SK-N-SH (cell line): Measurements from ENCODE around the gene SKI. TPM values are rescaled to one million over a fixed set of nuclear protein-coding genes. Genes with fewer than 3 reads are reported as not detected.

ENCODE experiments used
- CTCF ChIA-PET: fragments of 300-600, 350-600 bp; formaldehyde crosslinking; extraction: SDS; loops from one replicate; lab custom pipeline; 2021; lab: Yijun Ruan, JAX
- POLR2A ChIA-PET: fragments of 350-600 bp; sonication (Branson Sonifier 250); formaldehyde crosslinking; extraction: SDS; loops from one replicate; lab custom pipeline; 2020; ENCODE audit warnings: antibody characterized with exemption, inconsistent platforms; lab: Yijun Ruan, JAX
- DNase-seq: peaks from one replicate; pipeline ENCODE4 v3.0.0; 2012
- H2AFZ ChIP-seq: fragments of 200-600 bp; sonication (generic); 2 replicates; pipeline ENCODE4 v1.8.1; 2016; ENCODE audit warnings: antibody characterized with exemption, mild to moderate bottlenecking, low read depth
- H3F3A ChIP-seq: fragments of 200-600 bp; sonication (generic); replicated peaks from 2 replicates; pipeline ENCODE3; 2016; ENCODE audit warnings: antibody characterized with exemption, mild to moderate bottlenecking; ENCODE audit not compliant: insufficient read depth
- H3K27ac ChIP-seq, 2 experiments: fragments of 200-500 bp in 1 of 2; fragments of 200-600 bp in 1 of 2; sonication (Bioruptor generic) in 1 of 2; sonication (generic), shearing (Covaris generic) in 1 of 2; 2 replicates each; pipeline versions ENCODE4 v1.5.1 to v1.6.1; 2014 to 2016; ENCODE audit warnings: low read depth in 2 of 2, inconsistent platforms in 1 of 2, low read length in 1 of 2, mild to moderate bottlenecking in 1 of 2, mixed read lengths in 1 of 2
- H3K27me3 ChIP-seq: fragments of 200-600 bp; sonication (generic), shearing (Covaris generic); 2 replicates; pipeline ENCODE4 v1.6.1; 2016; ENCODE audit warnings: mixed run types; ENCODE audit not compliant: insufficient read depth
- H3K36me3 ChIP-seq, 2 experiments: fragments of 200-500 bp in 1 of 2; fragments of 200-600 bp in 1 of 2; sonication (Bioruptor generic) in 1 of 2; sonication (generic) in 1 of 2; replicated peaks in 1 of 2; 2 replicates each; pipeline versions ENCODE3 to v1.5.1; 2014 to 2016; ENCODE audit warnings: low read length in 1 of 2, mild to moderate bottlenecking in 1 of 2; ENCODE audit not compliant: insufficient read depth in 2 of 2, control insufficient read depth in 1 of 2
- H3K4me1 ChIP-seq, 2 experiments: fragments of 200-500 bp in 1 of 2; fragments of 200-600 bp in 1 of 2; sonication (Bioruptor generic) in 1 of 2; sonication (generic), shearing (Covaris generic) in 1 of 2; 2 replicates each; pipeline versions ENCODE4 v1.5.1 to v1.6.1; 2014 to 2016; ENCODE audit warnings: low read depth in 1 of 2, low read length in 1 of 2, mixed run types in 1 of 2; ENCODE audit not compliant: insufficient read depth in 2 of 2, control insufficient read depth in 1 of 2
- H3K4me2 ChIP-seq: fragments of 200-600 bp; sonication (generic), shearing (Covaris generic); 2 replicates; pipeline ENCODE4 v1.6.1; 2017; ENCODE audit warnings: mixed run types
- H3K4me3 ChIP-seq, 2 experiments: fragments of 200-500 bp in 1 of 2; fragments of 200-600 bp in 1 of 2; sonication (Bioruptor generic) in 1 of 2; sonication (generic), shearing (Covaris generic) in 1 of 2; 2 replicates each; pipeline versions ENCODE4 v1.5.1 to v1.8.1; 2014 to 2016; ENCODE audit warnings: low read depth in 2 of 2, inconsistent platforms in 1 of 2, low read length in 1 of 2, mild to moderate bottlenecking in 1 of 2, mixed read lengths in 1 of 2, moderate library complexity in 1 of 2
- H3K79me2 ChIP-seq: fragments of 200-600 bp; sonication (generic); 2 replicates; pipeline ENCODE4 v1.8.1; 2017; ENCODE audit warnings: mild to moderate bottlenecking; ENCODE audit not compliant: insufficient read depth
- H3K9ac ChIP-seq: fragments of 200-600 bp; sonication (generic); 2 replicates; pipeline ENCODE4 v1.6.1; 2017; ENCODE audit warnings: mixed run types
- H3K9me2 ChIP-seq: fragments of 200-600 bp; sonication (generic); 2 replicates; pipeline ENCODE4 v1.6.1; 2017; ENCODE audit warnings: mixed run types
- H3K9me3 ChIP-seq: fragments of 200-600 bp; sonication (generic); 2 replicates; pipeline ENCODE4 v1.6.1; 2017; ENCODE audit warnings: mixed run types, mild to moderate bottlenecking, moderate library complexity
- H4K20me1 ChIP-seq: fragments of 200-600 bp; sonication (generic); 2 replicates; pipeline ENCODE4 v1.6.1; 2017; ENCODE audit warnings: mild to moderate bottlenecking, mixed run types; ENCODE audit not compliant: insufficient read depth
- CHD2 ChIP-seq: fragments of 150-350 bp; IDR thresholded peaks from 2 replicates; pipeline ENCODE4 v1.6.1; 2018; ENCODE audit warnings: low read length; ENCODE audit not compliant: partially characterized antibody
- EP300 ChIP-seq, 2 experiments: IDR thresholded peaks; 2 replicates each; pipeline versions ENCODE4 v1.4.0 to v1.6.1; 2012; ENCODE audit warnings: borderline replicate concordance in 1 of 2, low read depth in 1 of 2, low read length in 1 of 2
- EZH2phosphoT487 ChIP-seq: fragments of 200-600 bp; sonication (generic); IDR thresholded peaks from 2 replicates; pipeline ENCODE4 v1.6.1; 2017; ENCODE audit warnings: low read depth, mixed run types, mild to moderate bottlenecking, antibody characterized with exemption, moderate library complexity, borderline replicate concordance
- FOXJ3 ChIP-seq: sonication (generic); formaldehyde crosslinking; IDR thresholded peaks from 2 replicates; pipeline ENCODE4 v1.5.1; 2020; ENCODE audit warnings: mild to moderate bottlenecking, missing genetic modification reagents
- FOXM1 ChIP-seq: IDR thresholded peaks from 2 replicates; pipeline ENCODE4 v1.4.0; 2012; ENCODE audit warnings: low read depth, mild to moderate bottlenecking
- GATA2 ChIP-seq: sonication (generic); formaldehyde crosslinking; IDR thresholded peaks from 2 replicates; pipeline ENCODE4 v1.5.0; 2020; ENCODE audit warnings: mild to moderate bottlenecking, missing genetic modification reagents
- MAX ChIP-seq: IDR thresholded peaks from 2 replicates; pipeline ENCODE4 v1.4.0; 2012; ENCODE audit warnings: low read depth
- MXI1 ChIP-seq: IDR thresholded peaks from 2 replicates; pipeline ENCODE4 v1.6.1; 2012; ENCODE audit warnings: mild to moderate bottlenecking, low read depth, low read length, improper control_type of control experiment
- NFIC ChIP-seq: IDR thresholded peaks from 2 replicates; pipeline ENCODE4 v1.4.0; 2012; ENCODE audit warnings: borderline replicate concordance
- PBX3 ChIP-seq: IDR thresholded peaks from 2 replicates; pipeline ENCODE4; 2012
- RAD21 ChIP-seq: IDR thresholded peaks from 2 replicates; pipeline ENCODE4 v1.6.1; 2012; ENCODE audit warnings: mild to moderate bottlenecking, low read length
- RXRA ChIP-seq: IDR thresholded peaks from 2 replicates; pipeline ENCODE4 v1.4.0; 2012; ENCODE audit warnings: low read depth, mild to moderate bottlenecking, borderline replicate concordance
- SIN3A ChIP-seq: IDR thresholded peaks from 2 replicates; pipeline ENCODE4 v1.6.1; 2012; ENCODE audit warnings: low read depth, mild to moderate bottlenecking, low read length, moderate library complexity, borderline replicate concordance
- TAF1 ChIP-seq: IDR thresholded peaks from 2 replicates; pipeline ENCODE4 v1.6.1; 2012; ENCODE audit warnings: low read depth, mild to moderate bottlenecking, low read length, moderate library complexity, borderline replicate concordance
- TEAD4 ChIP-seq: IDR thresholded peaks from 2 replicates; pipeline ENCODE4 v1.4.0; 2012; ENCODE audit warnings: mild to moderate bottlenecking, borderline replicate concordance; ENCODE audit not compliant: insufficient read depth
- YY1 ChIP-seq: IDR thresholded peaks from 2 replicates; pipeline ENCODE4 v1.4.0; 2012; ENCODE audit warnings: low read depth, mild to moderate bottlenecking
- WGBS: methylation state at CpG from one replicate; pipeline ENCODE4 v1.1.6; 2017; ENCODE audit warnings: low lambda C conversion rate; 5-methylcytosine and 5-hydroxymethylcytosine counted together
- polyA plus RNA-seq, 3 experiments: library from polyadenylated mRNA; depleted of rRNA; stranded (reverse); fragments of >200 nt; gene quantifications; 2 replicates each; pipeline ENCODE4 v1.2.3, GENCODE V29; 2012
- TF ChIP-seq, protein P1 (sequence below): IDR thresholded peaks from 2 replicates; pipeline ENCODE4 v1.6.1; 2012; ENCODE audit warnings: mild to moderate bottlenecking, low read depth, low read length, moderate library complexity
- TF ChIP-seq, protein P2 (sequence below): fragments of 150-350 bp; IDR thresholded peaks from 2 replicates; pipeline ENCODE4 v1.6.1; 2017; ENCODE audit warnings: antibody characterized with exemption, low read length, low read depth, borderline replicate concordance
- TF ChIP-seq, protein P3 (sequence below): IDR thresholded peaks from 2 replicates; pipeline ENCODE4 v1.4.0; 2012; ENCODE audit warnings: low read depth, borderline replicate concordance

Gene SKI
- polyA plus RNA-seq, 1 of the 3 experiments (the other 2 are of a cell fraction), result 7.2 TPM

DNA sequence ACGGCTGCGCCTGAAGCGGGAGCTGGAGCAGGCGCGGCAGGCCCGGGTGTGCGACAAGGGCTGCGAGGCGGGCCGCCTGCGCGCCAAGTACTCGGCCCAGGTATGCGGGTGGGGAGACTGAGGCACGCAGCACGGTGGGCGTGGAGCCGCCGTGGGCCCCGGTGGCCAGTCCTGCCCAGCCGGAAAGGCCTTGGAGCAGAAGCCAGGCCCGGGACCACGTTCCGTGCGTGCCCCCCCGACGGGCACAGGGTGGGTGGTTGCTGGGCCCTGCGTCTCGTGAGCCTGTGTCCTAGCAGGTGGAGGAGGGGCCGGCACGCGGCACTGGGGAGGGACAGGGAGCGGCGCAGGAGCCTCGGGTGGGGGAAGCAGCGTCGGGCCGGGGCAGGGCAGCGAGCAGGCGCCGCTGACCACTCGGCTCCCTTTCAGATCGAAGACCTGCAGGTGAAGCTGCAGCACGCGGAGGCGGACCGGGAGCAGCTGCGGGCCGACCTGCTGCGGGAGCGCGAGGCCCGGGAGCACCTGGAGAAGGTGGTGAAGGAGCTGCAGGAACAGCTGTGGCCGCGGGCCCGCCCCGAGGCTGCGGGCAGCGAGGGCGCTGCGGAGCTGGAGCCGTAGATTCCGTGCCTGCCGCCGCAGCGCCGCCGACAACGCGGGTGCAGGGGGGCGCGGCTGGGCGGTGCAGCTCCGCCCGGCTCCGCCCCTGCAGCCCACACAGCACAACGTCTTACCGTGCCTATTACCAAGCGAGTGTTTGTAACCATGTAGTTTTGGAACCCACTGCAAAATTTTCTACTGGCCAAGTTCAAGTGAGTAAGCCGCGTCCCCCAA lies 78.2 kb downstream of the SKI start:
- WGBS, result 96% methylated on average over 41 of the region's 81 CpGs
- Histone ChIP-seq H4K20me1 (peaks cover 17% of the 10 kb centered on the region; the same call in 1 of the 2 replicates), H3K79me2 (peaks cover 12% of the 10 kb centered on the region; the same call in 1 of the 2 replicates), H3K36me3 (peaks cover 3 to 59% of the 10 kb centered on the region in 2 experiments), H3K9me2 (no peaks in the 10 kb centered on the region), H3K9ac (no peak overlapping the region), H3F3A (peaks cover 4% of the 10 kb centered on the region), H2AFZ (no peak overlapping the region), H3K27ac (no peak overlapping the region), H3K27me3 (no peaks in the 10 kb centered on the region), H3K4me3 (no peak overlapping the region), H3K9me3 (no peaks in the 10 kb centered on the region), H3K4me2 (no peak overlapping the region), H3K4me1 (peaks cover 0 to 14% of the 10 kb centered on the region in 2 experiments; a peak in 1 of 4 replicates)
- TF ChIP-seq TAF1 (no peak), EP300 (IDR thresholded peaks at IDR 0.05; ENCODE audit: borderline replicate concordance in 1 of 2, low read depth in 1 of 2, low read length in 1 of 2) (no peak), MXI1 (no peak), YY1 (no peak), PBX3 (no peak), FOXM1 (no peak), MAX (no peak), CHD2 (no peak), NFIC (no peak), TEAD4 (no peak), SIN3A (no peak), FOXJ3 (CRISPR knock-in tag) (no peak), RAD21 (no peak), RXRA (no peak), EZH2phosphoT487 (no peak), GATA2 (CRISPR knock-in tag) (no peak)
- TF ChIP-seq, protein P1, sequence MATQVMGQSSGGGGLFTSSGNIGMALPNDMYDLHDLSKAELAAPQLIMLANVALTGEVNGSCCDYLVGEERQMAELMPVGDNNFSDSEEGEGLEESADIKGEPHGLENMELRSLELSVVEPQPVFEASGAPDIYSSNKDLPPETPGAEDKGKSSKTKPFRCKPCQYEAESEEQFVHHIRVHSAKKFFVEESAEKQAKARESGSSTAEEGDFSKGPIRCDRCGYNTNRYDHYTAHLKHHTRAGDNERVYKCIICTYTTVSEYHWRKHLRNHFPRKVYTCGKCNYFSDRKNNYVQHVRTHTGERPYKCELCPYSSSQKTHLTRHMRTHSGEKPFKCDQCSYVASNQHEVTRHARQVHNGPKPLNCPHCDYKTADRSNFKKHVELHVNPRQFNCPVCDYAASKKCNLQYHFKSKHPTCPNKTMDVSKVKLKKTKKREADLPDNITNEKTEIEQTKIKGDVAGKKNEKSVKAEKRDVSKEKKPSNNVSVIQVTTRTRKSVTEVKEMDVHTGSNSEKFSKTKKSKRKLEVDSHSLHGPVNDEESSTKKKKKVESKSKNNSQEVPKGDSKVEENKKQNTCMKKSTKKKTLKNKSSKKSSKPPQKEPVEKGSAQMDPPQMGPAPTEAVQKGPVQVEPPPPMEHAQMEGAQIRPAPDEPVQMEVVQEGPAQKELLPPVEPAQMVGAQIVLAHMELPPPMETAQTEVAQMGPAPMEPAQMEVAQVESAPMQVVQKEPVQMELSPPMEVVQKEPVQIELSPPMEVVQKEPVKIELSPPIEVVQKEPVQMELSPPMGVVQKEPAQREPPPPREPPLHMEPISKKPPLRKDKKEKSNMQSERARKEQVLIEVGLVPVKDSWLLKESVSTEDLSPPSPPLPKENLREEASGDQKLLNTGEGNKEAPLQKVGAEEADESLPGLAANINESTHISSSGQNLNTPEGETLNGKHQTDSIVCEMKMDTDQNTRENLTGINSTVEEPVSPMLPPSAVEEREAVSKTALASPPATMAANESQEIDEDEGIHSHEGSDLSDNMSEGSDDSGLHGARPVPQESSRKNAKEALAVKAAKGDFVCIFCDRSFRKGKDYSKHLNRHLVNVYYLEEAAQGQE, result no peak
- TF ChIP-seq, protein P2, sequence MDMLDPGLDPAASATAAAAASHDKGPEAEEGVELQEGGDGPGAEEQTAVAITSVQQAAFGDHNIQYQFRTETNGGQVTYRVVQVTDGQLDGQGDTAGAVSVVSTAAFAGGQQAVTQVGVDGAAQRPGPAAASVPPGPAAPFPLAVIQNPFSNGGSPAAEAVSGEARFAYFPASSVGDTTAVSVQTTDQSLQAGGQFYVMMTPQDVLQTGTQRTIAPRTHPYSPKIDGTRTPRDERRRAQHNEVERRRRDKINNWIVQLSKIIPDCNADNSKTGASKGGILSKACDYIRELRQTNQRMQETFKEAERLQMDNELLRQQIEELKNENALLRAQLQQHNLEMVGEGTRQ, result no peak
- TF ChIP-seq, protein P3, sequence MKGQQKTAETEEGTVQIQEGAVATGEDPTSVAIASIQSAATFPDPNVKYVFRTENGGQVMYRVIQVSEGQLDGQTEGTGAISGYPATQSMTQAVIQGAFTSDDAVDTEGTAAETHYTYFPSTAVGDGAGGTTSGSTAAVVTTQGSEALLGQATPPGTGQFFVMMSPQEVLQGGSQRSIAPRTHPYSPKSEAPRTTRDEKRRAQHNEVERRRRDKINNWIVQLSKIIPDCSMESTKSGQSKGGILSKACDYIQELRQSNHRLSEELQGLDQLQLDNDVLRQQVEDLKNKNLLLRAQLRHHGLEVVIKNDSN, result no peak
- ChIA-PET POLR2A (no interaction called here), CTCF (interaction anchor here (1.1 to 2.2 kb wide), 4 partner anchors 8 to 111 kb away, joined by 3 to 7 read pairs (median 4); partner anchors contain the start of gene FAAP20)
- no peak for DNase-seq
